HepG2 (cell line): Measurements from ENCODE around the gene WDR18. TPM values are rescaled to one million over a fixed set of nuclear protein-coding genes. Genes with fewer than 3 reads are reported as not detected.

ENCODE experiments used
- NFATC3 ChIP-seq: sonication (generic); formaldehyde crosslinking; IDR thresholded peaks from 2 replicates; pipeline ENCODE4 v1.5.1; 2020; ENCODE audit warnings: mild to moderate bottlenecking, missing genetic modification reagents
- ZNF609 ChIP-seq: sonication (generic); formaldehyde crosslinking; IDR thresholded peaks from 2 replicates; pipeline ENCODE4 v1.4.0; 2020; ENCODE audit warnings: mild to moderate bottlenecking, missing genetic modification reagents, borderline replicate concordance
- ZNF784 ChIP-seq: sonication (generic); formaldehyde crosslinking; IDR thresholded peaks from 2 replicates; pipeline ENCODE4 v1.5.1; 2020; ENCODE audit warnings: missing genetic modification reagents, mild to moderate bottlenecking, borderline replicate concordance
- polyA plus RNA-seq, 8 experiments: library from polyadenylated mRNA; depleted of rRNA in 3 of 8; stranded (reverse) in 7 of 8; unstranded in 1 of 8; fragments of >200 nt; fragmentation: Illumina TruSeq in 4 of 8; extraction: Trizol in 4 of 8; gene quantifications; 2 replicates each; pipeline versions ENCODE4 v1.2.1 to v1.2.3, GENCODE V29; 2011 to 2016; ENCODE audit warnings: low read depth in 4 of 8, missing spikeins in 1 of 8, mixed read lengths in 1 of 8; ENCODE audit not compliant: insufficient read depth in 1 of 8
- total RNA-seq, 5 experiments: library from RNA; depleted of rRNA; stranded (reverse); fragments of >200 nt; fragmentation: Illumina TruSeq; extraction: Trizol; gene quantifications; 2 replicates each; pipeline ENCODE4 v1.2.3, GENCODE V29; 2016; ENCODE audit warnings: low read depth in 1 of 5
- TF ChIP-seq, protein P1 (sequence below): sonication (generic); formaldehyde crosslinking; IDR thresholded peaks from 2 replicates; pipeline ENCODE4 v1.5.1; 2020; ENCODE audit warnings: mild to moderate bottlenecking, missing genetic modification reagents, moderate library complexity

Gene WDR18
- total and polyA plus RNA-seq, 2 of the 13 experiments (the other 11 are each of a cell fraction or from before 2014, with no cell fraction given) = 36.4 to 47.6 TPM

DNA sequence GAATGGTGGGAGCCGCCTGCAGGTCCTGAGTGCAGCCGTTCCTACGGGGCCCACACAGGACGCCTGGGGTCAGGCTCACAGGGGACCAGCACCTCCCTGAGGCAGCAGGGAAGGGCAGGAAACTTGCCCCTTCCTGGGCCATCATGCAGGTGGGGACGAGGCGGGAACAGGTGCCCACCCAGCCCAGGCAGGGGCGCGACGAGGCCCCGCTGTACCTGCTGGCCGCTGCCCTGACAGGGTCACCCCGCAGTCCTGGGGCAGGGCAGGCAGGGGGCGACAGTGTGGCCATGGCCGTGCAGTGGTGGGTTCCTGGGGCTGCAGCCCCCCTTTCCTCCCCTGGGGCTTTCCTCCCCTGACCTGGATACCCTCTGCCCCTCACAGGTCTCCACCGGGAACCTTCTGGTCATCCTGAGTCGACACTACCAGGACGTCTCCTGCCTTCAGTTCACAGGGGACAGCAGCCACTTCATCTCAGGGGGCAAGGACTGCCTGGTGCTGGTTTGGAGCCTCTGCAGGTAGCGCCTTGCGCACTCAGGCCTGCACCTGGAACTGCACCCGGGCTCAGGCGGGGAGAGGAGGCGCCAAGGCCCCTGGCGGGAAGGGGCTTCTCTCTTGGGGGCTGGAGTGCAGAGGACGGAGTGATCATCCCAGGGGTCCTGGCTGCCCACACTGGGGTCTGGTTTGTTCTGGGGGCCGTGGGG is 5.4 kb downstream of the WDR18 start (continued):
- TF ChIP-seq, protein P1, sequence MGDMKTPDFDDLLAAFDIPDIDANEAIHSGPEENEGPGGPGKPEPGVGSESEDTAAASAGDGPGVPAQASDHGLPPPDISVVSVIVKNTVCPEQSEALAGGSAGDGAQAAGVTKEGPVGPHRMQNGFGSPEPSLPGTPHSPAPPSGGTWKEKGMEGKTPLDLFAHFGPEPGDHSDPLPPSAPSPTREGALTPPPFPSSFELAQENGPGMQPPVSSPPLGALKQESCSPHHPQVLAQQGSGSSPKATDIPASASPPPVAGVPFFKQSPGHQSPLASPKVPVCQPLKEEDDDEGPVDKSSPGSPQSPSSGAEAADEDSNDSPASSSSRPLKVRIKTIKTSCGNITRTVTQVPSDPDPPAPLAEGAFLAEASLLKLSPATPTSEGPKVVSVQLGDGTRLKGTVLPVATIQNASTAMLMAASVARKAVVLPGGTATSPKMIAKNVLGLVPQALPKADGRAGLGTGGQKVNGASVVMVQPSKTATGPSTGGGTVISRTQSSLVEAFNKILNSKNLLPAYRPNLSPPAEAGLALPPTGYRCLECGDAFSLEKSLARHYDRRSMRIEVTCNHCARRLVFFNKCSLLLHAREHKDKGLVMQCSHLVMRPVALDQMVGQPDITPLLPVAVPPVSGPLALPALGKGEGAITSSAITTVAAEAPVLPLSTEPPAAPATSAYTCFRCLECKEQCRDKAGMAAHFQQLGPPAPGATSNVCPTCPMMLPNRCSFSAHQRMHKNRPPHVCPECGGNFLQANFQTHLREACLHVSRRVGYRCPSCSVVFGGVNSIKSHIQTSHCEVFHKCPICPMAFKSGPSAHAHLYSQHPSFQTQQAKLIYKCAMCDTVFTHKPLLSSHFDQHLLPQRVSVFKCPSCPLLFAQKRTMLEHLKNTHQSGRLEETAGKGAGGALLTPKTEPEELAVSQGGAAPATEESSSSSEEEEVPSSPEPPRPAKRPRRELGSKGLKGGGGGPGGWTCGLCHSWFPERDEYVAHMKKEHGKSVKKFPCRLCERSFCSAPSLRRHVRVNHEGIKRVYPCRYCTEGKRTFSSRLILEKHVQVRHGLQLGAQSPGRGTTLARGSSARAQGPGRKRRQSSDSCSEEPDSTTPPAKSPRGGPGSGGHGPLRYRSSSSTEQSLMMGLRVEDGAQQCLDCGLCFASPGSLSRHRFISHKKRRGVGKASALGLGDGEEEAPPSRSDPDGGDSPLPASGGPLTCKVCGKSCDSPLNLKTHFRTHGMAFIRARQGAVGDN (CRISPR knock-in tag) = peak; percentile 20; the same call in 1 of the 2 replicates
- TF ChIP-seq NFATC3 (no peak), ZNF784 (CRISPR knock-in tag) (no peak), ZNF609 (CRISPR knock-in tag) (no peak)
